Large intestine (tissue), 1 donor: Measurements from ENCODE around the gene AIFM2. TPM values are rescaled to one million over a fixed set of nuclear protein-coding genes. Genes with fewer than 3 reads are reported as not detected.

Source experiments
- polyA plus RNA-seq: library from polyadenylated mRNA; unstranded; fragments of 120-200 nt; gene quantifications from one replicate; pipeline ENCODE4 v1.2.1, GENCODE V29; 2013

Gene AIFM2
- polyA plus RNA-seq, 1 donor = 4.5 TPM

Other genes starting within 250 kb of the AIFM2 start
- gene MACROH2A2, start 80.0 kb downstream of the AIFM2 start, polyA plus RNA-seq = 52.0 TPM
- 15.7 TPM for gene TYSND1, start 13.9 kb upstream of the AIFM2 start, polyA plus RNA-seq
- 80.6 TPM for gene SAR1A, start 37.7 kb upstream of the AIFM2 start, polyA plus RNA-seq
- 137 TPM for gene PPA1, start 100.6 kb upstream of the AIFM2 start, polyA plus RNA-seq
- gene NPFFR1, start 151.2 kb upstream of the AIFM2 start, polyA plus RNA-seq = 0.31 TPM
- 6.3 TPM for gene LRRC20, start 249.8 kb upstream of the AIFM2 start, polyA plus RNA-seq